ENCODE measurements around the gene OR2V2. TPM values are rescaled to one million over a fixed set of nuclear protein-coding genes. Genes with fewer than 3 reads are reported as not detected.

The OR2V2 gene
- total RNA-seq, 1 experiment from 2014 or later, result not detected

DNA sequence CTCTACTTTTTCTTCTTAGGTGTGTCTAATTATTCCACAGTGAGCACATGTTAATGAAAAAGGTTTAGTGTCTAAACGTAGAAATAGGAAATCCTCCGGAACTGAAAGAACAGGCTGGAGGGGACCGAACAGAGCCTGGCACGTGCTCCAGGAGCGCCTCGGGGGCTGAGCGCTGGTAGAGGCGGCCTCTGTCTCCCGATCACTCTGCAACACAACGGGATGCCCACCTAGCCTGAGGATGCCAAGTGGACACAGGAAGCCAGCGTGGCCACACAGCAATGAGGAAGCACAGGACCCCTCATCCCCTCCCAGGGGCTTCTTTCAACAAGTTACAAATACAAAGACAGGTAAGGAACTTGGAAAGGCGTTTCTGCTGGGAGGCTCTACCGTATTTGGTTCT is 38.2 kb downstream of the OR2V2 start:
- BruUV-seq (replicated peaks), result no TSS peak
- CTCF ChIA-PET, result no interaction called here
- POLR2A ChIA-PET (ENCODE audit: unreplicated experiment), result interaction anchor here (0.6 kb wide), 1 partner anchor 22 kb away, joined by 3 read pairs; no protein-coding TSS in a partner anchor

DNA sequence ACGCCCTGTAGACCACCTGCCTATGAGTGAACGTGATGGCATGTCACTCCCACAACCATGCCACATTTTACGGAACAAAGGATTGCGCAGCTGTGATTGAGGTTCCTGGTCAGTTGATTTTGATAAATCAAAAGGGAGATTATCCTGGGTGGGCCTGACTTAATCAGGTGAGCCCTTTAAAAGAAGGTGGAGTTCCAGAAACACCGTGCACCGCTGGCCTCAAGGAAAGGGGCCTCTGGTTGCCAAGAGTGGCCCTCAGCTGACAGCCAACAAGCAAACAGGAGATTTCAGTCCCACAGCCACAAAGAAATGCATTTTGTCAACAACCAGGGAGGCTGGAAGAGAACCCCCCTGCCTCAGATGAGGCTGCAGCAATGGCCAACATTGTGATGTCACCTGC is 38.6 kb downstream of the OR2V2 start:
- Histone ChIP-seq H3K9me3 (ENCODE audit: low read length) (no peaks in the 10 kb centered on the region), H3K4me3 (ENCODE audit: low read length) (no peak overlapping the region), H3K4me2 (ENCODE audit: low read length) (no peak overlapping the region), H3K79me2 (ENCODE audit: low read length) (no peaks in the 10 kb centered on the region), H3K4me1 (ENCODE audit: insufficient read depth, low read length) (peaks cover 12% of the 10 kb centered on the region), H3K36me3 (ENCODE audit: low read depth, low read length) (no peaks in the 10 kb centered on the region), H3K27ac (ENCODE audit: low read length) (no peak overlapping the region), H3K27me3 (ENCODE audit: low read length) (no peaks in the 10 kb centered on the region), H4K20me1 (ENCODE audit: low read length) (no peaks in the 10 kb centered on the region), H3K9ac (ENCODE audit: low read length) (no peak overlapping the region), H3K9me2 (replicated peaks; ENCODE audit: low read length) (no peaks in the 10 kb centered on the region), H3F3A (ENCODE audit: low read length, unreplicated experiment) (no peaks in the 10 kb centered on the region), H2AFZ (ENCODE audit: low read length) (no peak overlapping the region)
- DNase-seq, result no peak
- ATAC-seq, result no peak
- CTCF ChIA-PET, result no interaction called here
- BruUV-seq (replicated peaks), result no TSS peak
- intact Hi-C loops (cut with micrococcal nuclease), result no loop called here
- POLR2A ChIA-PET (ENCODE audit: unreplicated experiment), result no interaction called here
- TF ChIP-seq EZH2 (IDR thresholded peaks at IDR 0.05; ENCODE audit: low read length, unreplicated experiment), result no peak

More for the DNA sequence above, 38.2 kb downstream of the OR2V2 start:
- Histone ChIP-seq H3K9me2 (replicated peaks; ENCODE audit: low read length) (no peaks in the 10 kb centered on the region), H3K79me2 (ENCODE audit: low read length) (no peaks in the 10 kb centered on the region), H3F3A (ENCODE audit: low read length, unreplicated experiment) (no peaks in the 10 kb centered on the region), H4K20me1 (ENCODE audit: low read length) (no peaks in the 10 kb centered on the region), H3K27ac (ENCODE audit: low read length) (no peak overlapping the region), H3K36me3 (ENCODE audit: low read depth, low read length) (no peaks in the 10 kb centered on the region), H2AFZ (ENCODE audit: low read length) (no peak overlapping the region), H3K4me2 (ENCODE audit: low read length) (no peak overlapping the region), H3K9ac (ENCODE audit: low read length) (no peak overlapping the region), H3K4me1 (ENCODE audit: insufficient read depth, low read length) (peaks cover 12% of the 10 kb centered on the region), H3K9me3 (ENCODE audit: low read length) (no peaks in the 10 kb centered on the region), H3K4me3 (ENCODE audit: low read length) (no peak overlapping the region), H3K27me3 (ENCODE audit: low read length) (no peaks in the 10 kb centered on the region)
- DNase-seq (no peak), ATAC-seq (no peak)
- TF ChIP-seq, protein P1, sequence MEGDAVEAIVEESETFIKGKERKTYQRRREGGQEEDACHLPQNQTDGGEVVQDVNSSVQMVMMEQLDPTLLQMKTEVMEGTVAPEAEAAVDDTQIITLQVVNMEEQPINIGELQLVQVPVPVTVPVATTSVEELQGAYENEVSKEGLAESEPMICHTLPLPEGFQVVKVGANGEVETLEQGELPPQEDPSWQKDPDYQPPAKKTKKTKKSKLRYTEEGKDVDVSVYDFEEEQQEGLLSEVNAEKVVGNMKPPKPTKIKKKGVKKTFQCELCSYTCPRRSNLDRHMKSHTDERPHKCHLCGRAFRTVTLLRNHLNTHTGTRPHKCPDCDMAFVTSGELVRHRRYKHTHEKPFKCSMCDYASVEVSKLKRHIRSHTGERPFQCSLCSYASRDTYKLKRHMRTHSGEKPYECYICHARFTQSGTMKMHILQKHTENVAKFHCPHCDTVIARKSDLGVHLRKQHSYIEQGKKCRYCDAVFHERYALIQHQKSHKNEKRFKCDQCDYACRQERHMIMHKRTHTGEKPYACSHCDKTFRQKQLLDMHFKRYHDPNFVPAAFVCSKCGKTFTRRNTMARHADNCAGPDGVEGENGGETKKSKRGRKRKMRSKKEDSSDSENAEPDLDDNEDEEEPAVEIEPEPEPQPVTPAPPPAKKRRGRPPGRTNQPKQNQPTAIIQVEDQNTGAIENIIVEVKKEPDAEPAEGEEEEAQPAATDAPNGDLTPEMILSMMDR (conservative IDR thresholded peaks at IDR 0.05; ENCODE audit: low read depth, low read length), result no peak
- TF ChIP-seq EZH2phosphoT487 (IDR thresholded peaks at IDR 0.05; ENCODE audit: borderline replicate concordance, low read length) (no peak), EZH2 (IDR thresholded peaks at IDR 0.05; ENCODE audit: low read length, unreplicated experiment) (no peak)
- intact Hi-C loops (cut with micrococcal nuclease), result no loop called here

GRCh38 chr5:181186986-181187499 is 39.7 kb downstream of the OR2V2 start:
- ChIA-PET CTCF (no interaction called here), POLR2A (ENCODE audit: unreplicated experiment) (no interaction called here)
- H4K20me1 ChIP-seq (ENCODE audit: low read length), result no peaks in the 10 kb centered on the region
- H3K27me3 ChIP-seq (ENCODE audit: low read length), result no peaks in the 10 kb centered on the region
- H3K4me3 ChIP-seq (ENCODE audit: low read length), result peak overlapping the region; percentile 89
- TF ChIP-seq, protein P1 (conservative IDR thresholded peaks at IDR 0.05; ENCODE audit: low read depth, low read length), result no peak
- TF ChIP-seq EZH2 (IDR thresholded peaks at IDR 0.05; ENCODE audit: low read length, unreplicated experiment), result no peak
- no peak for TF ChIP-seq EZH2phosphoT487 (IDR thresholded peaks at IDR 0.05; ENCODE audit: borderline replicate concordance, low read length)
- peaks cover 11% of the 10 kb centered on the region for H3K4me1 ChIP-seq (ENCODE audit: insufficient read depth, low read length)
- H3K9me3 ChIP-seq (ENCODE audit: low read length), result no peaks in the 10 kb centered on the region
- H3F3A ChIP-seq (ENCODE audit: low read length, unreplicated experiment), result no peaks in the 10 kb centered on the region
- peak overlapping the region; percentile 96 for H3K4me2 ChIP-seq (ENCODE audit: low read length)
- H3K79me2 ChIP-seq (ENCODE audit: low read length), result no peaks in the 10 kb centered on the region
- peak overlapping the region; percentile 51 for H3K27ac ChIP-seq (ENCODE audit: low read length)
- DNase-seq (peak; percentile 53), ATAC-seq (no peak)
- no peaks in the 10 kb centered on the region for H3K36me3 ChIP-seq (ENCODE audit: low read depth, low read length)
- H2AFZ ChIP-seq (ENCODE audit: low read length), result peak overlapping the region; percentile 59
- intact Hi-C loops (cut with micrococcal nuclease), result loop anchor here (1.0 kb wide), 2 partner anchors 31 to 35 kb away; no protein-coding TSS in a partner anchor
- H3K9me2 ChIP-seq (replicated peaks; ENCODE audit: low read length), result no peaks in the 10 kb centered on the region
- peak overlapping the region; percentile 52 for H3K9ac ChIP-seq (ENCODE audit: low read length)
- no TSS peak for BruUV-seq (replicated peaks)
